NCI-H1436 treated with DMSO at 0.1 percent for 48 hours (cell line): ENCODE data around the gene ZMAT1.
"Not testable (repeated sequence)": the region's sequence is repeated elsewhere in the genome, so short reads cannot be mapped to it uniquely, and the experiment has no call there.

Experiments used
- DNase-seq: peaks from one replicate; lab custom pipeline; 2025; lab: John Stamatoyannopoulos, UW

ZMAT1 gene

DNA sequence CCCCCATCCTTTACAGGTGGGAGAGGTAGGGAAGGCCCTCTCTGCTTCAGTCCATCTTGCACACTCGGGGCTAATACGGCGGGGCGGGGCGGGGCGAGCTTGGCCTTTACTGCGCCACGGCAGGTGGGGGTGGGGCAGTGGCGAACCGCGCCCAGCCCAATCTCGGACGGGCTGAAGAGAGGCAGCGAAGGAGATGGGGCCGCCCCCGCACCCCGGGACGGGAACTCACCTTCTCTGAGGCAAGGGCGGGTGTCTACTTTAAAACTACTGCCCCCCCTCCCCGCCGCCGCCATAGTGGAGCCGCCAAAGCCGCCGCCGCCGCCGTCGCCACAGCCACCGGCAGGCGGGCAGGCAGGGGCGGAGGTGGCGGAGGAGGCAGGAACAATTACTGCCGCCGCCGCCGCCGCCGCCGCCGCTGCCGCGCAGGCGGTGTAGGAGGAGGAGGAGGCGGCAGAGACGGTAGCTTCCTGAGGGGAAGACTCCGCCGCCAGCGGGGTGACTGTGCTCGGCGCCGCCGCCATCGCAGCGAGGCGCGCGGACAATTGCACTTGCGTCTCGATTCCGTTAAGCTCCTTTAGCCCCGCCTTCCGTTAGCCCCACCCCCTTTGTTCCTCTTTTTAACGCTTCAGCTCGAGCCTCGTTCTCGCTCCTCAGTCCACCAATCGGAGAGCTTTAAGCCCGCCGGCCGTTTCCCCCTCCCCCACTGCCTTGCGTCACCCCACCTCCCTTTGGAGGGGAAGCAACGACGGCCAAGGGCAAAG, at the start of gene ZMAT1:
Gene ZMAT1, minus strand, starts transcription at position 540 of the 761 bp plus-strand sequence. Its CDS starts 19 bp downstream, at position 521.
- DNase-seq, result peak; percentile 83

- no peak for DNase-seq
These were observed 45.3 kb upstream of the ZMAT1 start for GRCh38 chrX:101977106-101977505.

DNA sequence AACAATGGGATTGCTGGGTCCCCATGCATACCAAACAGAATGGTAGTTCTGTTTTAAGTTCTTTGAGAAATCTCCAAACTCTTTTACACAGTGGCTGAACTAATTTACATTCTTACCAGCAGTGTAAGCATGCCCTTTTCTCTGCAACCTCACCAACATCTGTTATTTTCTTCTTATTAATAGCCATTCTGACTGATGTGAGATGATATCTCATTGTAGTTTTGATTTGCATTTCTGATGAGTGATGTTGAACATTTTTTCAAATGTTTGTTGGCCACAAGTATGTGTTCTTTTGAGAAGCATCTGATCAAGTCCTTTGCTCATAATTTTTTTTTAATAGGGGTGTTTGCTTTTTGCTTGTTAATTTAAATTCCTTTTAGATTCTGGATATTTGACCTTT, 41.2 kb upstream of the ZMAT1 start:
- no peak for DNase-seq

DNA sequence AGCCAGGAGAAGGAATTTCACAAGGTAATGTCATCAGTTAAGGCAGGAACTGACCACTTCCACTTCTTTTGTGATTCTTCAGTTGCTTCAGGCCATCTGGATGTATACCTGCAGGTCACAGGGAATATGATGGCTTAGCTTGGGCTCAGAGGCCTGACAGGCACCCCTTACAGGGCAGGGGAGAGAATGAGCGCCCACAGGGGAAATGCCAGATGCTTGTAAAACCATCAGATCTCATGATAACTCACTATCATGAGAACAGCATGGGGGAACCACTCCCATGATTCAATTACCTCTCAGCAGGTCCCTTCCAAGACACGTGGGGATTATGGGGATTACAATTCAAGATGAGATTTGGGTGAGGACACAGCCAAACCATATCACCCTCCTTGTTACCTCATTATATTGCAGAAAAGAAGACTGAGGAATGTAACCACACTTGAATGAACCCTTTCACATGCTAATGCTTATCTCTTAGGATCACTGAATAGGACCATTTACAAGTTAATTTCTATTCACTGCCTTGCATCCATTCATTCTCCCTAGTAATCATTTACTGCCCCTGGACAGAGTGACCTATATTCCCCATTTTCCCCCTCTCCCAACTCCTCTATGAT, 33.2 kb upstream of the ZMAT1 start:
- DNase-seq, result not testable (repeated sequence)

DNA sequence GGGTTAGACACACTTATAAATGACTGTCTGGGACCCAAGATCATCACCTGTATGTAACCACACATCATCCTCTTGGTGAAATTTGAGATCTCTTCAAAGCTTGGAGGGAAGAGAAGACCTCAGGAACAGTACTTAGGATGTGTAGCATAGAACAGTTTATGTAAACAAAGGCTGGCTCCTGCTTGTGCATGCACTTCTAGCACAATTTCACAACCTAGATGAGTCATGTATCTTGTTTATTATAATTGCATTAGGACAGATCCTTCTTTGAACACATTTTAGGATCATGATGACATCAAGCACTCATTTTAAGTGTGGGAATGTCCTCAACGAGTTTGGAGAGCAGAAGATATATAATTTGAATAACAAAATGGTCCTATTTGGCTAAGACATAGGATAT, 26.3 kb upstream of the ZMAT1 start:
- no peak for DNase-seq

DNA sequence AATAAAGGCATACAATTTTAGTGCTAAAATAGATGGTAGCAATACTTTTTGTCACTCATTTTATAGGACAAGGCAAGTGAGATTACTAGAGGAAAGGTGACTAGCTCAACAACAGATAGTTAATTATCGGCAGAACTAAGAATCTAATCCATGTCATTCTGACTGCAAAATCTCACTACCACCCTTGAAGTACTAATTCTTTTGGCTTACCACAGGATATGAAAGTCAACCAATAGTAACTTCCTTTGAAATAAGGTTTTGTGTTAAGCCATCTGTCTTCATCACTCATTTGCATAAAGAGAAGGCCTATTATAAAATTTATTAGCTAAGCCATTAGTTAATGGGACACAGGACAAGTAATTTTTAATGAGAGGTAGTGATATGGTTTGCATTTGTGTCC, 25.3 kb upstream of the ZMAT1 start:
- no peak for DNase-seq

DNA sequence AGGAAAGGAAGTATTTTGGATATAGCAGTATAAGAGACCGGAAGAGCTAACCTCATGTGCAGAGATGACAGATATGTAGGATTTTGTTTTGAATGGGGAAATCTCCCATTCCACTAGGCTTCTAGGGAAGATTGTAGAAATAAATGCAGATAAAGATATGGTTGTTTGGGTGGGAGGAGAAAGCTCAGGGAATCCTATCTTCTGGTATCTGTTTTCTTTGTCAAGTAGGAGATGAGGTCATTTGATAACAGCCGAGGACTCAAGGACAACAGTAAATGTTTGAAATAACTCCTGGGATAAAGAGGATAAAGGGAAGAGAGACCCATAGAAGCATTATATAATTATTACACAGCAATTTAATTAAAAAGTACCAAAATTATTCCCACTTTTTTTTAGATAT, 24.7 kb upstream of the ZMAT1 start:
- DNase-seq, result no peak

GRCh38 chrX:101950581-101950980, 18.8 kb upstream of the ZMAT1 start:
- no peak for DNase-seq

- DNase-seq, result no peak
These were observed 383 bp upstream of the ZMAT1 start for GRCh38 chrX:101932249-101932570.

DNA sequence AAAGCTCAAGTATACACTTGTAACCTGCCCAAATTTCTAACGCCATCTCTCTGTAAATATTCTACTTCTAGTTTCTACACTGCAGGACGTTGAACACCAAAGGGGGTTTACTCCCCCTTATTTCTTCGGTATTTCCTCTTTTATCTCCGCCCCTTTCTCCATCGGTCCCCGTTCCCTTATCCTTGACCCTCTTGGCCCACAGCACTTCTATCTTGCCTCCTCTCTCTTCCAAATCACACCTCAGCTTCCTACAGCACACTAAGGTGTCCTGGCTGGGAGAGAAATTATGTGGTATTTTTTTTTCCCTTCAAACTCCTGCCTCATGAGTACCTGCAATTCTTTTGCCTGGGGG, 715 bp downstream of the ZMAT1 start:
- DNase-seq, result no peak

- no peak for DNase-seq
These were observed 6.1 kb downstream of the ZMAT1 start for GRCh38 chrX:101925733-101926132.

- DNase-seq, result no peak
These were observed 13.1 kb downstream of the ZMAT1 start for GRCh38 chrX:101918751-101919150.

- no peak for DNase-seq
These were observed 25.6 kb downstream of the ZMAT1 start for GRCh38 chrX:101906136-101906796.

GRCh38 chrX:101904996-101905395, 26.8 kb downstream of the ZMAT1 start:
- no peak for DNase-seq
